HL-60 (cell line): ENCODE measurements around the gene NRXN3.

ENCODE experiments used
- CTCF ChIP-seq: IDR thresholded peaks from one replicate; pipeline ENCODE4 v1.5.1; 2011; ENCODE audit warnings: low read length, control low read depth, inconsistent platforms; ENCODE audit not compliant: insufficient read depth
- POLR2AphosphoS5 ChIP-seq: IDR thresholded peaks from 2 replicates; pipeline ENCODE4 v1.6.1; 2012; ENCODE audit warnings: low read depth
- TF ChIP-seq, protein P1 (sequence below): IDR thresholded peaks from 2 replicates; pipeline ENCODE4 v1.6.1; 2012; ENCODE audit warnings: low read depth; ENCODE audit not compliant: insufficient replicate concordance

DNA sequence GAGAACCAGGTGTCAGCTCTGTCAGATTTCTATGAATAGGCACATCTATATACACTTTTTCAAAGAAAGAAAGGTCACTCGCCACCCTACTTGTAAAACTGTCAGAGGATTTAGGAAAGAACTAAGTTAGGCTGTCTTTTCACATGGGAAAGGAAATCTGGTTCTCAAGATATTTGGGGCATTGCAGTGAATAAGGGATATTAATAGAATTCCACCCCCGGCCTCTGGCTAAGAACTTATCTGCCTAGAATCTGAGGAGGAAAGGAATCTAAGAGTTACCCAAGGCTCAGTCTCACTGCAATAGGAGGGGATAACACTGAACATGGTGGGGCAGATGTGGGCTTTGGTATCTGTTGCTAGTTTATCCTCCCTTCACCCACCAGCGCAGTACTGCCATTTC, 677.6 kb downstream of the NRXN3 start:
- TF ChIP-seq CTCF = no peak
- no peak for TF ChIP-seq POLR2AphosphoS5
- TF ChIP-seq, protein P1, sequence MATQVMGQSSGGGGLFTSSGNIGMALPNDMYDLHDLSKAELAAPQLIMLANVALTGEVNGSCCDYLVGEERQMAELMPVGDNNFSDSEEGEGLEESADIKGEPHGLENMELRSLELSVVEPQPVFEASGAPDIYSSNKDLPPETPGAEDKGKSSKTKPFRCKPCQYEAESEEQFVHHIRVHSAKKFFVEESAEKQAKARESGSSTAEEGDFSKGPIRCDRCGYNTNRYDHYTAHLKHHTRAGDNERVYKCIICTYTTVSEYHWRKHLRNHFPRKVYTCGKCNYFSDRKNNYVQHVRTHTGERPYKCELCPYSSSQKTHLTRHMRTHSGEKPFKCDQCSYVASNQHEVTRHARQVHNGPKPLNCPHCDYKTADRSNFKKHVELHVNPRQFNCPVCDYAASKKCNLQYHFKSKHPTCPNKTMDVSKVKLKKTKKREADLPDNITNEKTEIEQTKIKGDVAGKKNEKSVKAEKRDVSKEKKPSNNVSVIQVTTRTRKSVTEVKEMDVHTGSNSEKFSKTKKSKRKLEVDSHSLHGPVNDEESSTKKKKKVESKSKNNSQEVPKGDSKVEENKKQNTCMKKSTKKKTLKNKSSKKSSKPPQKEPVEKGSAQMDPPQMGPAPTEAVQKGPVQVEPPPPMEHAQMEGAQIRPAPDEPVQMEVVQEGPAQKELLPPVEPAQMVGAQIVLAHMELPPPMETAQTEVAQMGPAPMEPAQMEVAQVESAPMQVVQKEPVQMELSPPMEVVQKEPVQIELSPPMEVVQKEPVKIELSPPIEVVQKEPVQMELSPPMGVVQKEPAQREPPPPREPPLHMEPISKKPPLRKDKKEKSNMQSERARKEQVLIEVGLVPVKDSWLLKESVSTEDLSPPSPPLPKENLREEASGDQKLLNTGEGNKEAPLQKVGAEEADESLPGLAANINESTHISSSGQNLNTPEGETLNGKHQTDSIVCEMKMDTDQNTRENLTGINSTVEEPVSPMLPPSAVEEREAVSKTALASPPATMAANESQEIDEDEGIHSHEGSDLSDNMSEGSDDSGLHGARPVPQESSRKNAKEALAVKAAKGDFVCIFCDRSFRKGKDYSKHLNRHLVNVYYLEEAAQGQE = no peak
